Measurements from ENCODE around the gene CHCHD3. TPM values are rescaled to one million over a fixed set of nuclear protein-coding genes. Genes with fewer than 3 reads are reported as not detected.

CHCHD3 gene
- total RNA-seq, 1 experiment from 2014 or later = 138 TPM

GRCh38 chr7:132837529-132837928 lies 244.4 kb downstream of the CHCHD3 start:
- no peak for DNase-seq (ENCODE audit: extremely low read depth, low read depth)

DNA sequence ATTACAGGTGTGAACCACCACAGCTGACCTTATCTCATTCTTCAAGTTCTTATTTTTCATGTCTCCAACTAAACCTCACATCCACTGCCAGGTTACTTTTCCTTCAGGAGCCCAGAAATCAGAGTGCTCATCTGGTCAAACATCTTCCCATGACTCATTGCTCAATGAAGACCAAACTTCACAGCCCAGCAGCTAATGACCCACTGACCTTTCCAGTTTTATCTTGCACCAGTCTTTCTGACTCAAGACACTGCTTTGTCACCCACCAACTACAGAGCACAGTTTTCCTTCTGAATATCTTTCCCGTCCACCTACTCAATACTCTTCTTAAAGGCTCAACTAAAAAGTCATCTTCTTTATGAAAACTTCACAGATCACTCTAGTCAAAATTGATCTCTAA lies 245.1 kb downstream of the CHCHD3 start:
- no peak for DNase-seq (ENCODE audit: extremely low read depth, low read depth)

DNA sequence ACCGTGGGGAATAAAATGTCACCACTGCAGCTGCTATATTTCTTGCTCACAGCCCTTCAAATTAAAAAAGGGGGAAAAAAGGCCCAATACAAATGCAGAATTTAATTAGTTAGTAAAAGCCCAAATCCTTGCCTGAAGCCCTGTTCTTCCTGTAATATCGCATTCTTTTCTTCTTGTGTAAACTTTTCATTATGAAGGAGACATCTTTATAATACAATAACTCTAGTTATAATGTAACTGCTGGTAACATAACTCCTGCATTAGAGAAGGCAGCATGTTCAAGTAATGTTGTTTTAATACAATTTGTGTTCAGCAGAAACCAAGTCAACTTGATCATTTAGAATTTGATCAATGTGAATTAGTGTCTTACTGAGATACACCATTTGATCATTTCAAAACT lies 250.9 kb downstream of the CHCHD3 start:
- DNase-seq (ENCODE audit: extremely low read depth, low read depth) = no peak

- no peak for DNase-seq (ENCODE audit: extremely low read depth, low read depth)
Observed at GRCh38 chr7:132828502-132828901, 253.4 kb downstream of the CHCHD3 start.

GRCh38 chr7:132825932-132826835 lies 255.7 kb downstream of the CHCHD3 start:
- DNase-seq (ENCODE audit: extremely low read depth, low read depth) = no peak

GRCh38 chr7:132825222-132825621 lies 256.7 kb downstream of the CHCHD3 start:
- DNase-seq (ENCODE audit: extremely low read depth, low read depth) = no peak

GRCh38 chr7:132819648-132820047 lies 262.2 kb downstream of the CHCHD3 start:
- DNase-seq (ENCODE audit: extremely low read depth, low read depth) = no peak

DNA sequence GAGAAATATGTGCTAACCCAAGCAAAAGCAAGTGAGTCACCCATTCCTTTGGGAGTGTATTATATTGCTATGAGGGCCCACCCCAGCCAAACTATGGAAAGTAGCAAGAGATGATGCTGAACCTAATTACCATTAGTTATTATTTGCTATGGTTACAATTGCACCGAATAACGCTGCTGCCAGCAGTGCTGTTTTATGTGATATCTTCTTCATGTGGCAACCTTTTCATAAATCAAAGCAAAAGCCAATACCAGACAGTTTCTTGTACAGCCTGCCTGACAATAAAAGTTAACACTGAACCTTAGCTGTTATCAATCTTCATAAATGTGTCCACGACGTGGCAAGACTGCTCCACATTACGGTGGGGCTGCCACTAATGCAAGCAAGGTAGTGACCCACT lies 263.9 kb downstream of the CHCHD3 start:
- DNase-seq (ENCODE audit: extremely low read depth, low read depth) = no peak

GRCh38 chr7:132815696-132816311 lies 266.1 kb downstream of the CHCHD3 start:
- no peak for DNase-seq (ENCODE audit: extremely low read depth, low read depth)

DNA sequence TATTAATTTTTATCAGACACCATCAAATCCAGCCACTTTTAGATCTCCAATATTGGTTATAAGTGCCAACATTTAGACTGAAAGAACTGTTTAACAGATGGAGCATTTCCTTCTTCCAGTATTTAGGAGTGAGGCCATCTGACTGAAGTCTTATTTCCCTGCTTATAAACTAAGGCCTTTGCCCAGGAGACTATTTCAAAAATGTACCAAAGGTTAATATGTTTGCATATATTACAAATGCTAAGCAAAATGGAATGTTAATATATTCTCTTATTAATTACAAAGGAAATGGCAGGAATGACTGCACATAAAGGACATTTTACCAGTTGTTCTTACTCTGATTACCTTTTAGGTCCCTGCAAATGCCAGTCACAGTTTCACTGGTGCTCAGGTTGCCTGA lies 266.8 kb downstream of the CHCHD3 start:
- DNase-seq (ENCODE audit: extremely low read depth, low read depth) = no peak

DNA sequence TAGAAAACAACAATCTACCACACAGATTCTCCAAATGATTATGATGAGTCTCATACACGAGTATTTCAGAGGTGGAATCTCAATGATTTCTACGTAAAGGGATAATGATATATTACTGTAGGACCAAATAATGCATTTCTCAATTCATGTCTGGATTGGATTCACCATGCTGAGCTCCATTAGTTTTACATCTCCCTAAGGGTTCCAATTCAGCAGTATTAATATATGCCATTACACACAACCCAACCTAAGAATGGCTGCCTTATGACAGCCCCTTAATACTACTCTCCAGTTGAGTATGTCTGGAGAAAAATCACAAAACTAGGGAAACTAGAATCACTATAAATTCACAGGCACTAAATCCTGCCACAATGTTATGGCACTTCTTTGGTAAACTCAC lies 271.3 kb downstream of the CHCHD3 start:
- no peak for DNase-seq (ENCODE audit: extremely low read depth, low read depth)

DNA sequence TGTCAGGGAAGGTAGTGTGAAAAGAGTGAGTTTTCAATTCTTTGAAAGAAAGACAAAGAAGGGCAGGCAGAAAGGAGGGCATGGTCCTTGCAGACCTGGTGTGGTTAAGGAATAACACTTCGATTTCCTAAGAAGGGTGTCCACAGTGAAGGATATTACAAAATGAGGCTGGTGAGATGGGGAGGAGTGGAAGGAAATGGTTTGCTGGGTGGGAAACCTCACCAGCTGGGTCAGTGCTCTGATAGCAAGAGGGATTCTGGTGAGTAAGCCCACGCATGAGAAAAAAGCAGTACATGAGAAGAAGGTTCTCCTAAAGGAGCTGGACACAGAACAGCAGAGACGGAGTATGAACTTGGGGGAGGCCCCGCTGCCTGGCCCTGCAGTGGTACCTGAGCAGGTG lies 275.1 kb downstream of the CHCHD3 start:
- no peak for DNase-seq (ENCODE audit: extremely low read depth, low read depth)

DNA sequence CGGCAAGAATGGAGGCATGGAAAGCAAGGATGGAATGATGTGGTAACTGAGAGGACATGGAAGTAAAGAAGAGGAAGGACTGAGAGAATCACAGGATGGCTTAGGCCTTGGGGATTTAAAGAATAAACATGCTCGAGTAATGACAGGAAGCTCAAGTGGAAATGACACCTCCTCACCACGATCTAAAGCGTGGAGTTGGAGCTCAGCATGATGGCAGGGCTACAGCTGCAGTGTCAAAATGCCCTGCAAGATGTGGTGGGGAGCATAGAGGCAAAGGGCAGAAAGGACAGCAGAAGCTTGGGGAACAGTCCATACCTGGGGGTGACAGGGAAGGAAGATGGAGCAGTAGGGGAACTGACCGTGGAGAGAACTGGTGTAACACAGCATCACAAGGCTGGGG lies 276.1 kb downstream of the CHCHD3 start:
- DNase-seq (ENCODE audit: extremely low read depth, low read depth) = no peak

DNA sequence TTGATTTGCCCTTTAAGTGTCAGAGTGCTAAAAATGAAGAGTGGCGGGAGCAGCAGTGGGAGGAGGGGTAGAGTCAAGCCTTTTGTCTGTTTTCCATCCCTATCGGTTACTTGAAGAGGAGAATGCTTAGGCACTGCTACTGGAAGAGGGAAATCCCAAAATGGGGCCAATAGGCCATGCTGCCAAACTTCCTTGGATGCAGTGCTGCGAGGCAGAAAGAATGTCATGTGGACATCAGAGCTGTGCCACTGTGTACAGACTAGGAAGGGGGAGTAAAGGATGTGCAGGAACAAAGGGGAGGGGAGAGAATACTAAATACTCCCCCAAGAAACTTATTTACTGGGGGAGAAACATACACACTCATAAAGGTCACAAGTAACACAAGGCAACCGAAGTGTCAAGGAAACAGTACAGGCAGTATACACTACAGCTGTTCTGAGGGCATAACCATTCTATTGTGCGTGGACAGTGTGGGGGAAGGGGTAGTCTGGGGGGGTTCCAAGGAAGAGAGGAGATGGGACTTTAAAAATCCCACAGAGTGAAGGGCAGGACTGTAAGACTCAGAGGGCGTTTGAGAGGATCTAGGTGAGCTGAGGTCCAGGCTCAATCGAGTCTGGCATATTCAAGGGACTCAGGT lies 276.9 kb downstream of the CHCHD3 start:
- no peak for DNase-seq (ENCODE audit: extremely low read depth, low read depth)

- DNase-seq (ENCODE audit: extremely low read depth, low read depth) = no peak
Observed at GRCh38 chr7:132800522-132800921, 281.4 kb downstream of the CHCHD3 start.

GRCh38 chr7:132799081-132799413 lies 282.8 kb downstream of the CHCHD3 start:
- DNase-seq (ENCODE audit: extremely low read depth, low read depth) = no peak

DNA sequence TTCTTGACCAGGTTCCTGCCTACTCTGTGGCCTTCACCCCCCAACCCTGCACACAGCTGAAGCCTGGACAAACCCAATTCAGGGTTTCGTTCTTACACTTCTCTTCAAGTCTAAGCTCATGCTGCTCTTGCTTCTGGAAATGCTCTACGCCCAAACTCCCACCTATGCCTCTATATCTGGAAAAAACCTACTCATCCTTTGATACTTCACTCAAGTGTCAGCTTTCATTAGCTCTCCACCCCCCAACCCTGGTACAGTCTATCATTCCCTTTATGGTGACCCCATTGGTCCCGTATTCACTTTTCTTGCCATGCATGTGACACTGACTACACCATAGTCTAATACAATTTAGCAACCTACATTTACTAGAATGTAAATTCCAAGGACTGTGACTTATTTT lies 284.7 kb downstream of the CHCHD3 start:
- no peak for DNase-seq (ENCODE audit: extremely low read depth, low read depth)

GRCh38 chr7:132793474-132793873 lies 288.4 kb downstream of the CHCHD3 start:
- DNase-seq (ENCODE audit: extremely low read depth, low read depth) = no peak

- DNase-seq (ENCODE audit: extremely low read depth, low read depth) = no peak
Observed at GRCh38 chr7:132791036-132791435, 290.9 kb downstream of the CHCHD3 start.

DNA sequence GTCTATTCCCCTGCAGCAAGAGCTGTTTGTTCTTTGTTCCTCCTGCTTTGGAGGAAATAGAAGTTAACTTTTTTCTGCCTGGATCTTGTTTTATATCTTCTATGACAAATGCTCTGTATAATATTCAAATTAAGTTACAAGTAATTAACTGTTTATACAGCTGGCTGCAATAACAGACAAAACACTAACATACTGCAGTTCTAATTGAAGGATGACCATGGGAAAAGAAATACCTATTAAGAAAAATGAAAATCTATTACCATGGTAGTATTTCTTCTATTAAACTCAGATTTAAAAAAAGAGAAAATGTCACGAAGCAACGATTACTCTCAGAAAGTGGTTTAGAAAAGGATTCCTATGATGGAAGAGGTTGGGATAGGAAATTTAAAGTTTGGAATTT lies 291.8 kb downstream of the CHCHD3 start:
- no peak for DNase-seq (ENCODE audit: extremely low read depth, low read depth)

GRCh38 chr7:132789281-132789680 lies 292.6 kb downstream of the CHCHD3 start:
- no peak for DNase-seq (ENCODE audit: extremely low read depth, low read depth)

- DNase-seq (ENCODE audit: extremely low read depth, low read depth) = no peak
Observed at GRCh38 chr7:132785870-132786269, 296.0 kb downstream of the CHCHD3 start.

All from NCI-H460 (cell line).